Glomerular visceral epithelial cell (primary cell): ENCODE results near the gene RNF138.
"Not testable (repeated sequence)": the region's sequence is repeated elsewhere in the genome, so short reads cannot be mapped to it uniquely, and the experiment has no call there.

Experiments
- DNase-seq: peaks from one replicate; pipeline ENCODE4 v3.0.0-alpha.2; 2016; ENCODE audit errors: extremely low spot score

The RNF138 gene, protein sequence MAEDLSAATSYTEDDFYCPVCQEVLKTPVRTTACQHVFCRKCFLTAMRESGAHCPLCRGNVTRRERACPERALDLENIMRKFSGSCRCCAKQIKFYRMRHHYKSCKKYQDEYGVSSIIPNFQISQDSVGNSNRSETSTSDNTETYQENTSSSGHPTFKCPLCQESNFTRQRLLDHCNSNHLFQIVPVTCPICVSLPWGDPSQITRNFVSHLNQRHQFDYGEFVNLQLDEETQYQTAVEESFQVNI

DNA sequence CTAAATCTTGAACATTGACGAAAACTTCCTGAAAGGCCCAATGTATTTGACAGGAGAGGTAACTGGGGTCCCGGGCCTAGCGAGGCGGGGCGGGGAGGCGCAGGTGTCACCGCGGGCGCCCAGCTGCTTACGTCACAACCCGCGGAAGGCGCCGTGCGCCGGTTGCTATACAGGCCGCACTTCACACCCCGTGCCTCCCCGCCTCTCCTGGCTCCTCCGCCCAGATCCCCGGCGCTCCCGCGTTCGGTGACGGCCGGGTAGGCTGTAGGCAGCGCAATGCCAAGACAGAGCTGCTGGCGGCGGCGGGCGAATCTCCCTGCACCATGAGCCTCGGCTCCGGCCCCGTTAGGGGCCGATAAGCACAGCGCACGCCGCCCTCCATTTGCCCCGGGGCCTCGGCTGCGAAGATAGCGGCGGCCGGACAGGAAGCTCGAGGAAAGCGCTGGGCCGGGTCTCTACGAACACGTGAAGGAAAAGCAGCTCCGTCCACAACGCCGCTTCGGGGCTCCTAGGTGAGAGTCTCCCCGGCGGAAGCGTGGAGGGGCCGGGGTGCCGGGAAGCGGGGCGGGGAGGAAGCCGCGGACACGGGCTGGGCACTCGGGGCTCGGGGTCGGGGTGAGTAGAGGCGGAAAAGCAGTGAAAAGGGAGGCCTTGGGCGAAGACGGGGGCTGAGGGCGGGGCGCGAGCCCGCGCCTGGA lies at the start of gene RNF138:
RNF138 (plus strand) TSS at position 151 of the 698 bp plus-strand sequence. CDS start 903 bp downstream, outside the sequence.
- peak; percentile 83 for DNase-seq

DNA sequence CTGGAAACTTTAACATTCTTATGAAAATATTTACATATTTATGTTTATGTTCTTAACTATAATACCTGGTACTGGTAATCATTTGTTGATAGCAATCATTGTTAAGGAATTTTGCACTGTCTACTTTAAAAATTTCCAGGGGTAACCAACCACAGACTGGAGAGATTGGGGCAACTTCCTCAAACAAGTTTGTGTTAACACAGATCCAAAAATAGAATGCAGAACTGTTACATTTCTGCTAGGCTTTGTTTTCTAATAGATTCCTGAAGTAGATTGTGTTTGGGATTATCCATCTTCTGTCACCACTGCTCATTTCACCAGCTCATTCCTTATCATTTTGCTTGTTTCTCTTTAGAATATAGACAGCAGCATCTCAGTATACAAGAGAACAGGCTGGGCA lies 49.3 kb upstream of the RNF138 start:
- DNase-seq = no peak

DNA sequence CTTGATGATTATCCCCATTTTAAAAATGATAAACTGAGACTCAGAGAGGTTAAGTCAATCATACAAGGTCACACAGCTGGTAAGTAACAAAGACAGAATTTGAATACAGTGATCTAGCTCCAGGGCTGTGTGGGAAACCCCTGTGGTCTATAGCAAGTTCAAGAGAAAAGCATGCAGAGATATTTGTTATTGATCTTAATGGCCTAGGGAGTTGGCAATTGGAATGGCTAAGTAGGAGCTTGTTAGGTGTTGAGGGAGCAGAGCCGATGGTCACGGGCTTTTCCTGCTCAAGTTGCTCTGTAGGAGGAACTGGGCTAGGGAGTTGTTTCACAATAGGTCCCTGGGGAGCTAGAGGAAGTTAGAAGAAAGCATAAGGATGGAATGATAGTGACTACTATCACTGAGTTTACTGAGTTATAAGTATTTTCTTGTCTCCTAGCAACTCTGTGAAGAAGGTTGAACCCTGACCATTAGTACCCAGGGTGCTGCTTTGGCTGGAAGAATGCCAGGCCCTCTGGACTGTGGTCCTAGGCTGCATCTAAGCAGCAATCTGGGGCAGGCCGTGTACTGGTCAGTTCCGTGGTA lies 43.1 kb upstream of the RNF138 start:
- no peak for DNase-seq

DNA sequence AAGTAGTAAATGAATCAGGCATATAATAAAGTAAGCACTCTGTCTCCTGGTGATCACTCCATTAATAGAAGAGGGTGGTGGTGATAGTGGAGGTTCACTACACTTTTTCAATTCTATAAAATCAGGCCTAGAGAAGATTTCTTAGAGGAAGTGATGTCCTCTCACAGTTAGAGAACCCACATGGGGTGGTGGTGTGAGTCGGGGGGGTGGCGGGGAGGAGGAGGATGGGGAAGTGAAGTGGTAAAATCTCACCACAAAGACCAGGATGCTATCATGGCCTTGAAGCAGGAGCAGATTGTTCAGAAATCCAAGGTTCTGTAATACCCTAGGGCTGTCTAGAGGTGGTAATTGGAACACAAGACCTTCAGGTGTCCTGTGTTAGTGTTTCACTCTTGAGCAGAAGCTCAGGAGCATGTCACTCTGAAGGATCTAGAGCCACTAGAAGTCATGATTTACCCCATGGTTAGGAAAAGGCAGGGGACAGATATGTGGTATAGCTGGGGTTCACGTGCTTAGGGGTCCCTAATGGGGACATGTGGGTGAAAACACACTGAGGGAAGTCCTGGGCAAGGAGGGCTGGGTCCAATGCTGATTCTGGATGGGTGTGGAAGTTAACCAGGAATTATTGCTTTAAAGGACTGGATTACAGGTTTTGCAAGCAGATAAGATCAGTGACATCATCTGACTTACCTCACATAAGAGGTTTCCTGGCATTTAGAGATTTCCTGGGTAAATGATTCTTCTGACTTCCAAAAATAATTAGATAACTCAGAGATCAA lies 42.1 kb upstream of the RNF138 start:
- no peak for DNase-seq

DNA sequence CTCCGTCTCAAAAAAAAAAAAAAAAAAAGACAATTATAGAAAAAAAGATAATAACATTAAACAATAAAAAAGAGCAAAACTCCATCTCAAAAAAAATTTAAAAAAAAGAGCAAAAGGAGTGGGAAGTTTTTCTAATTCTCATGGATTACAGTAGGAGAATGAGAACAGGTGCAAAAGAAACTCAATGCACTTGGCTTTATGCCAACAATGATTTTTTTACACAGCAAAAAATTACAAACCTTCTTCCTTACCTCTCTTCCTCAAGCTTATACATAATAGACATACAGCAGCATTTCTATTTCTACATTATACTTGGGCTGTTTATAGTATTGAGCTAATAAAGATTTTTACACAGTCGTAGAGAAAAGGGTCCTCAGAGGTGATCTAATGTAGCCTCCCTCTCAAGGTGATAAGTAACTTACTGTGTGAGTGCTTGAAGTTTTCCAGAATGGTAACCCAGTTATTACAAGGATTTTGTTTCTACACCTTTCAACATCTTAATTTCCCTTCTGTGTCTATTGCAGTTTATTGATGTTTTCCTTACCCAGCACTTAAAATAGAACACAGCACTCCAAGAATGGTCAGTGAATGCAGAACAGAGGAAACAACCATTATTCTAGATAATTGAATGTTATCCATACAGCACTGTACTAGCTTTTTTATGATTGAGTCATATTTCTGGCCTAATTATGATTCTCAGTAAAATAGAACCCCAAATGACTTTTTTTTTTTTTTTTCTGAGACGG lies 34.9 kb upstream of the RNF138 start:
- DNase-seq = no peak

DNA sequence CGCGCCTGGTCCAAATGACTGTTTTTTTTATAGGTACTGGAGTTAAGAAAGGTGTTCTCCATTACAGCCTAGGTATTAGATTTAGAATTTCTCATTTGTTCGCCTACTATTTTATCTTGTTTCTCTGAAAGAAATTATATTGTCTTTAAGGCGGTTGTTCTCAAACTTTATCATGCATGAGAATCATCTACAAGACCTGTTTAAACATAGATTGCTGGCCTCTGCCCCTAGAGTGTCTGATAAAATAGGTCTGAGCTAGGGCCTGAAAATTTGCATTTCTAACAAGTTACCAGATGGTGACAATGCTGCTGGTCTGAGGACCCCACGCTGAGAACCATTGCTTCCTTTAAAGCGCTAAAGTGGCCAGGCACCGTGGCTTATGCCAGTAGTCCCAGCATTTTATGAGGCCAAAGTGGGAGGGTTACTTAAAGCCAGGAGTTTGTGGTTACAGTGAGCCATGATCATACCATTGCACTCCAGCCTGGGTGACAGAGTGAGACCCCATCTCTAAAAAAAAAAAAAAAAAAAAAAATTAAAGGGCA lies 34.0 kb upstream of the RNF138 start:
- DNase-seq = no peak

DNA sequence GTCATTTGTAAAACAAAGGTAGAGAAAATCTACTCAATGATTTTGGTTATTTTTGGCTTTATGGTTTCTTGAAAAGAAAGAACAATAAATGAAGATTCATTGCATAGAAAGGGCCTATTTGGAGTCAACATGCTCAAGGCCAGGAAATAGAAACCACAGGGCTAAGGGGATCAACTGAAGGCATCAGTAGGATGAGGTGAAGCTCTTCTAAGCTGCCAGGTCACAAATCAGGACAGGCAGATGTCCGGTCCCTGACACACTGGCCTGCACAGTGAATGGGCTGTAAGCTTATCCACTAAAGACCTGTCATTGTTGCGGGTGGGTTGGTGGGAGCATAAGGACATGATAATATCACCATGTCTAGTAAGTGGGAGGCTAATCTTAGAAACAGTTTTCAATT lies 31.6 kb upstream of the RNF138 start:
- DNase-seq = no peak

DNA sequence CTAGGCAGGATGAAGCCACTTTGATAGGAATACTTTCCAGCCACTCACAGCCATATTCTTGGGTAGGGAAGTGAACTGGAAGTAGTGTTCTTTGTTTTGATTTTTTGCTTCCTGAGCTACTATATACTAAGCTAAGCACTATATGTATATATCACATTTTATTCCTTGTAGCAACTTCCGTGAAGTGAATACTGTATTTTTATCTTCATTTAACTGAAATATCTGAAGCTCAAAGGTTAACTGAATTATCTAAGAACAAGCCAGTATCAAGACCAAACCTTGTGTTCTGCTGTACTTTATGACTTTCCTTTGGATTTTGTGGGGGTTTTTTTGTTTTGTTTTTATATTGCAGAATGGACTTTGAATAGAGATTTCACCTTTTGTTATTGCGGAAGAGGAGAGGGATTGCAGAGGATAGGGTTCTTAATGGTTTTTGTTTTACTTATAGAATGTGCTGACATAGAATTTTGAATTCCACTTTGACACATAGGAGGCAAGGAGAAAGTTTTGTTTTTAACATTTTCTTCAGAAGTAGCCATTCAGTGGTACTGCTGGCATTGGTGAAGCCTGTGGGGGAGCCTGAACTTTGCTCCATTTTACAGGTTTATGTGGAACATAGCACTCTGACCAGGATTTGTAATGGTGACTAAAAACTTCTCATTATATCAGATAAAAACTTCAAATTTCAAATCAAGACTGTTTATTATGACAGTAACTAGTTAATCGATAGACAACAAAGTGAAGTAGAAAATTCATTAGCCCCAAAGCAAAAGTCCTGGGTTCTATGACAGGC lies 24.1 kb upstream of the RNF138 start:
- no peak for DNase-seq

DNA sequence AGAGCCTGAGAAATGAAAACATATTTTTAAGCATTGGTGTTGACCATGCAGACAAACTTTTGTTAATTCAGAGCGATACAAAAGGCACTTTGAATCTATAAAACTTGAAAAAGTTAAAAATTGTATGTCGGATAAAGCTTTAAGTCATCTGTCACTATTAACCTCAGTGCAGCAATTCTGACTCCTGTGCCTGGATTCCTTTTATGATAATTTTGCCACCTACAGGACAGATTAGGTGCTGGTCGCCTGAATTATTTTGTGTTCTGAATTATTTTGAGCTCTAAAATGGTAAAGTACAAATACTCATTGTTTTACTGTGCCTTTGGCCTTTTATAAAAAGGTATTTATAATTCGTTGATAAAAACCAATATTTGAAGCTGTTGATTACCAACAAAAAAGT lies 19.4 kb upstream of the RNF138 start:
- DNase-seq = peak; percentile 12

DNA sequence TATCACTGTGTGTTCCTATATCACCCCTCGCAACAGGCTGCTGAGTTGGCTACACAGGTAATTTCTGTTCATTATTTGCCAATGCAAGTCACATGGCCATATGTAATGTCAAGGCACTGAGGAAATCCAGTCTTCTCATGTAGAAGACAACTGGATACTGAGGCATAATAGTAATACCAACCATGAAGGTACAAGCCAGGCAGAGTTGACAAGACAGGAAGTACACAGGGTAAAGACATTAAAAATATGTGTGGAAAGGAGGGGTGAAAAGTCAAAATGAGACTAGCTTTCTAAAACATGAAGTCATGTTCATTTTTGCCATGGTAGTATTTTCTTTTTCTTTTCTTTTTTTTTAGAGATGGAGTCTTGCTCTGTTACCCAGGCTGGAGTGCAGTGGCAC lies 17.5 kb upstream of the RNF138 start:
- DNase-seq = no peak

DNA sequence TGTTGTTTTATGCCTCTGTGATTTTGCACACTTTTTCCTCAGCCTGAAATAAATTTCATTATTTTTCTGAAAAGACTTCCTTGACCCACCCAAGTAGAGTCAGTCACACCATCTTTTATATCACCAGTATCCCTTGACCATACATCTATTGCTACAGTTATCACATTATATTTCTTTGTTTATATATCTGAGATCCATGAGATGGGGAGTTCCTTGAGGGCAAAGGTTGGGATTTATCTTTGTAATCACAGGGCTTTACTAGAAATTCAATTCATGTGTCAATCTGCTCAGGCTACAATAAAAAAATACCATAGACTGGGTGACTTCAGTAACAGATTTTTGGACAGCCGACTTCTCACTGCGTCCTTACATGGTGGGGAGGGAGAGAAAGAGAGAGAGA lies 12.8 kb upstream of the RNF138 start:
- DNase-seq = no peak

DNA sequence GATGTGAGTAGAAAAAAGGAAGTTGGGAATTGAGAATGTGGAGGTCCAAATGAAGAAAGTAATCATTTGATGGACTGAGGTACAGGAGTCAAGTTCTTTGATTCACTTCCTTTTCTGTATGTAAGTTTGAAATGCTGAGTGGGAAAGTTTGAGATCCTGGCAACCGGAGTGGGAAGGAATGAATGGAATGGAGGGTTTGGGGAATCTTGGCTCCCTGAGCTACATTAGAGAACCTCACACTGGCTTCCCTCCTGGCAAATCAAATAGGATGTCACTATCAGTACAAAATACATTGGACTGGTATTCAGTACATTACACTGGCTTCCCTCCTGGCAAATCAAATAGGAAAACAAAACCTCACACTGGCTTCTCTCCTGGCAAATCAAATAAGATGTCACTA lies 9.8 kb upstream of the RNF138 start:
- no peak for DNase-seq

DNA sequence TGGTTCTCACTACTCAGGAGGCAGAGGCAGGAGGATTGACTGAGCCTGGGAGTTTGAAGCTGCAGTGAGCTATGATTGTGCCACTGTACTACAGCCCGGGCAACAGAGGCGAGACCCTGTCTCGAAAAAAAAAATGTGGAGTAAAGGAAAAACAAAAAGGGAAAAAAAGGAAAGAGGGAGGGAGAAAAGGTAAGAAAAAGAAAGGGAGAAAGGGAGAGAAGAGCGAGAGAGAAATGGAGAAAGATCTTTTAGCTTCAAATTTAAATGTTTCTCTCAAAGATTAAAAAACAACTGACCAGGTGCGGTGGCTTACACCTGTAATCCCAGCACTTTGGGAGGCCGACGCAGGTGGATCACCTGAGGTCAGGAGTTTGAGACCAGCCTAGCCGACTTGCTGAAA lies 7.9 kb upstream of the RNF138 start:
- no peak for DNase-seq

DNA sequence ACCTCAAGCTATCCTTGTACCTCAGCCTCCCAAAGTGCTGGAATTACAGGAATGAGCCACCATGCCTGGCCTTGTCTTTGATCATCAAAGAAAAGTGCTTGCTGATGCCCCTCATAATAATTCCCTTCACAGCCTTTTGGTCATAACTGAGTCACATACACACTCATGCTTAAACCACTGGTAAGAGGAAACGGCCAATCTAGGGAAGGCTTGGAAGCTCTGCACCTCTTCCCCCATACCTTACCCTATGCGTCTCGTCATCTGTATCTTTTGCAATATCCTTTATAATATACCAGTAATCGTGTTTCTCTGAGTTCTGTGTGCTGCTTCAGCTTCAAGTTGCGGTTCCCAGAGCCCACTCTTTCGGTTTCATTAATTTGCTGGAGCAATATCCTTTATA lies 4.8 kb upstream of the RNF138 start:
- no peak for DNase-seq

DNA sequence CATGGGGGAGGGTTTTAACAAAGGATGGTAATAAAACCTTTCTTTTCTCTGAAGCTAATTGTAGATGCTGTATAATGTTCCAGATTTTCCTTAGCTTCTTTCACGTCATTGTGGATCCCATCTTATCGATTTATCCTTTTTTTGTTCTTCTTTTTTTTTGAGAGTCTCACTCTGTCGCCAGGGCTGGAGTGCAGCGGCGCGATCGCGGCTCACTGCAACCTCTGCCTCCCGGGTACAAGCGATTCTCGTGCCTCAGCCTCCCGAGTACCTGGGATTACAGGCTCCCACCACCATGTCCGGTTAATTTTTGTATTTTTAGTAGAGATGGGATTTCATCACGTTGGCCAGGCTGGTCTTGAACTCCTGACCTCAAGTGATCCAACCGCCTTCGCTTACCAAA lies 843 bp upstream of the RNF138 start:
- not testable (repeated sequence) for DNase-seq

DNA sequence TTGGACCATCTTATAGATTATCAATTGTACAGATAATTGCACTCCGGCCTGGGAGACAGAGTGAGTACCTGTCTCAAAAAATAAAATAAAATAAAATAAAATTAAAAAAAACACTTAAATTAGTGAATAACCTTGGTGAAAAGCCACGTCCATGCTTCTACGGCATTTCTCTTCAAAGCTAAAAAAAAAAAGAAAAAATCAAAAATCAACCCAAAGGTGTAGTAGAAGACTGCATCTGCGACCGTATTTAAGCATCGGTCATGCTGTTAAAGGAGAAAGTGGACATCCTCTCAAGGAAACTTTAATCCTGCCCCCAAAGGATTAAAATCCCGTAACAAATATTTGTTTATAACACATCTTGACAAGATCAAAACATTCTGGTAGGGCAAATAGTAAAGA lies 350 bp upstream of the RNF138 start:
- DNase-seq = no peak

DNA sequence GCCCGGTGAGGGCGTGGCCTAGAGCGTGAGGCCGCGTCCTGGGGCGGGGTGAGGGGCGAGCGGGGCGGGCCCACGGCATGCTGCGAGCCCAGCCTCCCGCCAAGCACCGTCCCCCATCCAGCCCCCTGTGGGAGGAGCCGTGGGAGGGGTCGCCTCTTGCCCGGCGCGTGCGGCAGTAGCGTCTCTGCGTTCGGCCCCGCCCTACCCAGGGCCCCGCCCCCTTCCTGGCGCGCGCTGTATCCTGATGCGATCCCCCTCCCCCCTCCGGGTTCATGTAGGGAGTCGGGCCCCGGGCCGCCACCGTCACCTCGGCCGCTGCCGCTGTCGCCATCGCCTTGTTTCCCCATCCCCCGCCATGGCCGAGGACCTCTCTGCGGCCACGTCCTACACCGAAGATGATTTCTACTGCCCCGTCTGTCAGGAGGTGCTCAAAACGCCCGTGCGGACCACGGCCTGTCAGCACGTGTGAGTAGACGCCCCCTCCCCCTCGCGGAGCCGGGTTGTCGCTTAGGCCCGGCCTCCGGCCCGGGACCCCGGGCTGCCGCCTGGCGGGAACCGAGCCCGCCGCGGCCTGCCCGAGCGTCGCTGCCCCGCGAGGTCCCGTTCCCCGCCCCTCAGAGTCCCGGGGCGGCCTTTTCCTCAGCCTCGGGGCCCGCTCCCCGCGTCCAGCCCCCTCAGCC lies 888 bp downstream of the RNF138 start:
- DNase-seq = peak; percentile 98

DNA sequence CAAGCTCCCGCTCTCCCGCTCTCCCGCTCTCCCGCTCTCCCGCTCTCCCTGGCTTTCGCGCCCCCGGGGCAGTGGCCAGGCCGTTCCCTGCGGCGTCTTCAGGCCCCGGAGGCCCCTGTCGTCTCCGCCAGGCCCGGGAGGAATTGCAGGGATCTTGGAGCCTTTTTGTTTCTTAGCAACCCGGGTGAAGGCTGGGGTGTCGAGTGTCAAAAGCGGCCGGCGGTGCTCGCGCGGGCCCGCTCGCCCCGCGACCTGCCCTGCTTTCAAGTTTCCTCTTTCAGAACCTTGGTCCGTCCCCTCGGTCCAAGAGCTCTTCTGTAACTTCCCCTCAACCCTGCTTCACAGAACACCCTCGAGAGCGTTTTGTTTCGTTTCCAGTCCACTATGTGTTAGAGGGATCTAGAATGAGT lies 1.4 kb downstream of the RNF138 start:
- DNase-seq = peak; percentile 45

DNA sequence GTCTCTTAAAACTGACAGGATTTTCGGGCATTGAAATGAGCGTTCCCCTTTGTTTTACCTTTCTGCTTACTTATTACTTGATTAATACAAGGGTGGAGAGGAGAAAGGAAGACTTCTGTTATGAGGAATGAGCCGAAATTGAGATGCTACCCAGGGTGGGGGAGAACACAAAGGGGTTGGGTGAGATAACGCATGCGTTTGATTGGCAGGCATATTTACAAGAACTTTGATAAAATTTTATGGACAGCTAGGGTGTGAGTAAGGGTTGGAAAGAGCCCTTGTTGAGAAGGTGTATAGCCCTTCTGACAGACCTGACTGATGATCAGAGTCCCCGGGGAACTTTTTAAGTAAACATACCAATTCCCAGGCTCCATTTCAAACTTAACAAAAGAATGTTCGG lies 1.8 kb downstream of the RNF138 start:
- DNase-seq = no peak
